Subcutaneous abdominal adipose tissue (tissue), 5 donors: ENCODE data around the gene SLCO2A1.

Experiments used
- H3K27ac ChIP-seq: one replicate; pipeline ENCODE4 v1.7.0; 2013; ENCODE audit warnings: low read depth, mild to moderate bottlenecking, inconsistent platforms, low read length, moderate library complexity
- H3K27me3 ChIP-seq, 5 donors: one replicate each; pipeline ENCODE4 v1.7.0; 2013; ENCODE audit warnings: low read length in 5 of 5, inconsistent platforms in 1 of 5; ENCODE audit not compliant: control insufficient read depth in 5 of 5, insufficient read depth in 4 of 5
- H3K36me3 ChIP-seq, 5 donors: one replicate each; pipeline ENCODE4 v1.7.0; 2013; ENCODE audit warnings: low read length in 5 of 5; ENCODE audit not compliant: control insufficient read depth in 5 of 5, insufficient read depth in 5 of 5
- H3K4me1 ChIP-seq, 5 donors: one replicate each; pipeline ENCODE4 v1.7.0; 2013; ENCODE audit warnings: low read length in 5 of 5, mild to moderate bottlenecking in 3 of 5, moderate library complexity in 1 of 5; ENCODE audit not compliant: control insufficient read depth in 5 of 5, insufficient read depth in 5 of 5
- H3K4me3 ChIP-seq, 5 donors: one replicate each; pipeline ENCODE4 v1.7.0; 2013; ENCODE audit warnings: low read length in 5 of 5, low read depth in 1 of 5
- H3K9ac ChIP-seq, 5 donors: one replicate each; pipeline ENCODE4 v1.7.0; 2013; ENCODE audit warnings: low read length in 5 of 5, mild to moderate bottlenecking in 4 of 5, moderate library complexity in 3 of 5
- H3K9me3 ChIP-seq, 5 donors: one replicate each; pipeline ENCODE4 v1.7.0; 2013; ENCODE audit warnings: low read length in 5 of 5; ENCODE audit not compliant: control insufficient read depth in 5 of 5
- donor health status: healthy.
- donor health status: healthy.
- donor health status: healthy.
- donor health status: healthy.
- donor health status: healthy.

SLCO2A1 gene

GRCh38 chr3:133986311-133986710 is 43.4 kb downstream of the SLCO2A1 start:
- no peaks in the 10 kb centered on the region for H3K36me3 ChIP-seq
- H3K9me3 ChIP-seq, result no peaks in the 10 kb centered on the region
- no peak overlapping the region for H3K9ac ChIP-seq
- no peaks in the 10 kb centered on the region for H3K27me3 ChIP-seq
- no peak overlapping the region for H3K4me3 ChIP-seq
- H3K27ac ChIP-seq, result no peak overlapping the region
- H3K4me1 ChIP-seq, result peaks cover 0 to 10% (median 2%) of the 10 kb centered on the region in 5 donors

GRCh38 chr3:133984975-133985374 is 44.8 kb downstream of the SLCO2A1 start:
- Histone ChIP-seq H3K36me3 (no peaks in the 10 kb centered on the region), H3K4me1 (peaks cover 0 to 12% (median 0%) of the 10 kb centered on the region in 5 donors), H3K27me3 (no peaks in the 10 kb centered on the region), H3K9me3 (no peaks in the 10 kb centered on the region), H3K9ac (no peak overlapping the region), H3K27ac (no peak overlapping the region), H3K4me3 (no peak overlapping the region)

- no peaks in the 10 kb centered on the region for H3K36me3 ChIP-seq
- H3K9me3 ChIP-seq, result no peaks in the 10 kb centered on the region
- no peak overlapping the region for H3K9ac ChIP-seq
- no peak overlapping the region for H3K4me3 ChIP-seq
- H3K4me1 ChIP-seq, result peaks cover 0 to 20% (median 0%) of the 10 kb centered on the region in 5 donors
- H3K27ac ChIP-seq, result no peak overlapping the region
- no peaks in the 10 kb centered on the region for H3K27me3 ChIP-seq
Observed at GRCh38 chr3:133983576-133984560, 45.9 kb downstream of the SLCO2A1 start.

GRCh38 chr3:133983126-133983525 is 46.6 kb downstream of the SLCO2A1 start:
- H3K27me3 ChIP-seq, result no peaks in the 10 kb centered on the region
- H3K36me3 ChIP-seq, result no peaks in the 10 kb centered on the region
- no peak overlapping the region for H3K4me3 ChIP-seq
- no peak overlapping the region for H3K27ac ChIP-seq
- peaks cover 0 to 20% (median 0%) of the 10 kb centered on the region in 5 donors for H3K4me1 ChIP-seq
- no peaks in the 10 kb centered on the region for H3K9me3 ChIP-seq
- no peak overlapping the region for H3K9ac ChIP-seq

- Histone ChIP-seq H3K27me3 (no peaks in the 10 kb centered on the region), H3K4me3 (no peak overlapping the region), H3K36me3 (no peaks in the 10 kb centered on the region), H3K27ac (no peak overlapping the region), H3K4me1 (peaks cover 0 to 20% (median 0%) of the 10 kb centered on the region in 5 donors), H3K9me3 (no peaks in the 10 kb centered on the region), H3K9ac (no peak overlapping the region)
Observed at GRCh38 chr3:133980550-133980949, 49.2 kb downstream of the SLCO2A1 start.

GRCh38 chr3:133980035-133980434 is 49.7 kb downstream of the SLCO2A1 start:
- H3K36me3 ChIP-seq, result no peaks in the 10 kb centered on the region
- no peaks in the 10 kb centered on the region for H3K9me3 ChIP-seq
- no peaks in the 10 kb centered on the region for H3K27me3 ChIP-seq
- no peak overlapping the region for H3K9ac ChIP-seq
- H3K4me3 ChIP-seq, result no peak overlapping the region
- no peak overlapping the region for H3K27ac ChIP-seq
- H3K4me1 ChIP-seq, result peaks cover 0 to 20% (median 0%) of the 10 kb centered on the region in 5 donors

GRCh38 chr3:133979553-133979952 is 50.2 kb downstream of the SLCO2A1 start:
- no peak overlapping the region for H3K27ac ChIP-seq
- H3K36me3 ChIP-seq, result no peaks in the 10 kb centered on the region
- no peaks in the 10 kb centered on the region for H3K27me3 ChIP-seq
- H3K4me3 ChIP-seq, result no peak overlapping the region
- H3K9me3 ChIP-seq, result no peaks in the 10 kb centered on the region
- no peak overlapping the region for H3K9ac ChIP-seq
- H3K4me1 ChIP-seq, result peaks cover 0 to 20% (median 0%) of the 10 kb centered on the region in 5 donors

GRCh38 chr3:133977568-133977967 is 52.2 kb downstream of the SLCO2A1 start:
- no peaks in the 10 kb centered on the region for H3K27me3 ChIP-seq
- H3K9me3 ChIP-seq, result no peaks in the 10 kb centered on the region
- no peak overlapping the region for H3K9ac ChIP-seq
- H3K4me3 ChIP-seq, result no peak overlapping the region
- H3K36me3 ChIP-seq, result no peaks in the 10 kb centered on the region
- peaks cover 0 to 27% (median 9%) of the 10 kb centered on the region in 5 donors for H3K4me1 ChIP-seq
- H3K27ac ChIP-seq, result no peak overlapping the region

- peaks cover 0 to 18% (median 17%) of the 10 kb centered on the region in 5 donors for H3K4me1 ChIP-seq
- H3K27ac ChIP-seq, result no peak overlapping the region
- H3K9me3 ChIP-seq, result peaks cover 0 to 3% (median 0%) of the 10 kb centered on the region in 5 donors
- H3K4me3 ChIP-seq, result peak overlapping the region in 1 of 5 donors; percentile 27
- H3K27me3 ChIP-seq, result no peaks in the 10 kb centered on the region
- no peak overlapping the region for H3K9ac ChIP-seq
- no peaks in the 10 kb centered on the region for H3K36me3 ChIP-seq
Observed at GRCh38 chr3:133973249-133973980, 56.3 kb downstream of the SLCO2A1 start.

- Histone ChIP-seq H3K9ac (no peak overlapping the region), H3K27me3 (no peaks in the 10 kb centered on the region), H3K4me3 (no peak overlapping the region), H3K36me3 (no peaks in the 10 kb centered on the region), H3K9me3 (peaks cover 0 to 3% (median 0%) of the 10 kb centered on the region in 5 donors), H3K27ac (no peak overlapping the region), H3K4me1 (peaks cover 0 to 18% (median 14%) of the 10 kb centered on the region in 5 donors)
Observed at GRCh38 chr3:133972156-133972555, 57.6 kb downstream of the SLCO2A1 start.
